ENCODE data around the gene CIB4.

CIB4 gene

DNA sequence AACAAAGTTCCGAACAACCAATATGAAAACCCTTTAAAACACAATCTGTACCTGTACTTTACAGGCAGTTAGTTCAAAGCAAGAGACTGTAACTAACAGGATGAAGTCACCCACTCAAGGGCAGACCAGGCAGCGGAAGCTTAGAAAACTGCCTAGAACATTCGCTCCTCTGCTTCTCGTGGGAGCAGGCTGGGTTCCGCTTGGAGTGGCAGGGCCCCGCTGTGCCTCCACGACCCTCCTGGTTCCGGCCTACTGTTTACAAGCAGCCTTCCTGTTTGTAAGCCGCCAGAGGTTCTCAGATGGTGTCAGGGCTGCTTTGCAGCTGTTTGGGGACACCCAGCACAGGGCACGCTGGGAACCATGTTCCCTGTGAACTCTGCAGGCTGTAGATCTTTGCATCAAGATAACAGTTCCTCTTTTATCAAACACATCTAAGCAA lies 31.3 kb downstream of the CIB4 start:
- FAIRE-seq: no peak
- no peak for DNase-seq (ENCODE audit: insufficient read length, low spot score)

DNA sequence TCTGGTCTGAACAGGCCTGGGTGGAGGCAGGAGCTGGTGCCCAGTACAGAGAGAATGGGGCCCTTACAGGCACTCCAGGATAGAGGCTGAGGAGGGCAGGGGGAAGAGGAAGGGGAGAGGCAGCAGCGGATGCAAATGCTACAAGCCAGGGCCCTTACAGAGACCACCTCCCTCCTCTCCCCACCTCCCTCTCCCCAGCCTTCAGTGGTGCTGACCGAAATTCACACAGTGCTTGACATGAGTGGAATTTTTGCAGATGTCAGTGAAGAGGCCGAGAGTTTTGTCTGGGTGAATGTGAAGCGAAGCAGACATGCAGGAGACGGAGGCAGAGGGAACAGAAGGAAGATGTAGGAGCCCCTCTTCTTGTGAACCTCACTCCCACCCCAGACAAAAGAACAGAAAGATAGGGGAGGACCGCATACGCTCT lies 31.9 kb downstream of the CIB4 start:
- DNase-seq (ENCODE audit: insufficient read length, low spot score) (no peak), FAIRE-seq (no peak)

GRCh38 chr2:26608557-26608956 lies 32.6 kb downstream of the CIB4 start:
- no peak for DNase-seq (ENCODE audit: insufficient read length, low spot score)
- FAIRE-seq: no peak

DNA sequence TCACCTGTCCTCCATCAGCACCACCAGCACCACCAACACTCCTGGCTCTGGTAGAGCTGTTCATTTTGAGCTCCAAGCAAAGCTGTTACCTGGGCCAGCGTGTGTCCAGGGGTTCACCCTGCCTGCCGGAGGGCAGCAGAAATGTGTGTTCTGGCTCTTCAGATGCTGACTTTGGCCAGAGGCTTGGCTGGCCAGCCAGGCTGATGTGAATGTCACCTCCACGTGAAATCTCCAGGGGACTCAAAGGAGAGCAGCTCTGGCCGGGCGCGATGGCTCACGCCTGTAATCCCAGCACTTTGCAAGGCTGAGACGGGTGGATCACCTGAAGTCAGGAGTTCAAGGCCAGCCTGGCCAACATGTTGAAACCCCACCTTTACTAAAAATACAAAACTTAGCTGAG lies 33.5 kb downstream of the CIB4 start:
- DNase-seq (ENCODE audit: insufficient read length, low spot score) (no peak), FAIRE-seq (no peak)

DNA sequence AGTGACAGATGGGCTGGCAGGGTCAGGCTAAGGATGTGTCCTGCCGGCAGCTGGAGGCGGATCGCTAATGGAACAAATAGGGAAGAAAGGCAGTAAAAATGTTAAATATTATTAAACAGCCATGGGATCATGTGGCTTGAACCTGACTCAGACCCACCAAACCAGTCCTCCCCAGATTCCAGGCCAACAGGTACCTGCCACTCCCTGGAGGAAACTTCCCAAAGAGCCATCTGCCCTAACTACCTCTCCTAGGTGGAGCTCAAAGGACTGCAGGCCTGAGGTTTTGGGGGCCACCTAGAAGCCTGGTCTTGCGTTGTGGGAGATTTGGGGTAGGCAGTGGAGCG lies 34.3 kb downstream of the CIB4 start:
- FAIRE-seq: no peak

DNA sequence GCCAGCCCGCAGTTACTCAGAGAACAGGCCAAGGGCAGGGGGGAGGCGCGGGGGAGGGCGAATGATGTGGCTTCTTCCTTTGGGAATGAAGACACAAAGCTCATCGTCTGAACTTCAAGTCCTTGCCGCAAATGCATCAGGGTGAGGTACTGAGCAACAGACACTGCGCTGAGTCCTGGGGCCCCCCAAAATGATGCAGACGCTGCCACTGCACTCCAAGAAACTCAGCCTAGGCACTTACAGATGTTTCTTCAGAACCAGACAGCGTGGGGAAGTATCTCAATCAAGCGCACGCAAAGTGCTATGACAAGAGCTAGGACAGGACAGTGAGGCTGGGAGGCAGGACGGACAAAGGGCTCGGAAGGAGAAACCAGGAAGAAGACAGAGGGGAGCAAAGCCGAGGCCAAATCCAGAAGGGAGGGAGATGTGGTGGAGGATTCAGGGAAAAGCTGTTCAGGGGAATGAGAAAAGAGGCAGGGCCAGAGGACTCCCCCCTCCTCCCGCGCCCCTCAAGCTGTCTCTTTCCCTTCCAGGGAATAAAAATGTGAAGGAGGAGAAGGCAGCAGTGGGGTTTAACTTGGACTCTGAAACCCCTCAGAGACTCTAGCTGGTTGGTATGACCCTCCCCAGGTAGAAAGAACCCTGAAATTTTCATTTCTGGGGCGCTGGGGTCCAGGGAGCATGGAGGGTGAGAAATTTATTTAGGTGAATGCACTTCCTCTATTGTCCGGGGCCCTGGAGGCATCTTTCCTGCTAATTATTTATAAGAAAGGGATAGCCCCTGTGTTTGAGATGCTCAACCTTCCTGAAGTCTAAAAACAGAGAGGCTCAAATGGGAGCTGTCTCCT lies 34.9 kb downstream of the CIB4 start:
- no peak for DNase-seq (ENCODE audit: insufficient read length, low spot score)
- FAIRE-seq: no peak

More for the DNA sequence above, 34.3 kb downstream of the CIB4 start:
- no peak for DNase-seq (ENCODE audit: insufficient read length, low spot score)

DNA sequence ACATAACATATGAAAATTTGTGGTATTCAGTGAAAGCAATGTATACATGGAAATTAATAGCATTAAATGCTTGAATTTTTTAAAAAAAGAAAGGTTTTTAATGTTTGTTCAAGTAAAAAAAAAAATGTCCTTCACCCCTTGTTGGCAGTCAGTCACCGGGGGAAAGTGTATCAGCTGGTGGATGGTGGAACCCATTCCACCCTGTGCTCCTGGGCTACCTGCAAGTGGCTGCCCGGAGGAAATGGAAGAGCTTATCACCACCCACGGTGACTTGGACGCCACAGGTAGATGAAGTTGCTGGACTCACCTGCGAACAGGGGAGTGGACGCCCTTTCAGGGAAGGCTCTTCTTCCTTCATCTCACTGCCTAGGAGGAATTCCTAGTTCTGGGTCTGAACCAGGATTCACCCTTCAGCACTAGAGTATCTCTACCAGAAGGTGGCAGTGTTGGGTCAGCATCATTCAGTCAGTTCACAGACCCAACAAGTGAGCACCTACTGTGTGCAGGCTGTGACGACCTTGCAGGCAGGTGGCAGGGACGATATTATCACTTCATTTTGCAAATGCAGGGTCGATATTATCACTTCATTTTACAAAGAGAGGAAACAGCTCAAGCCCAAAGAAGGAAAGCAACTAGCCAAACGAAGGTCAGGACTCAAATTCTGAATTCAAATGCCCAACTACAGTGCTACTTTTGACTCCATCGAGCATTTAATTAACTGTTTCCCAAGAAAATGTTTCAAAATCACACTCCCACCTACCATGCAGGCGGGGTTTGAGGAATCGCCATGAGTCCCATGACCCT lies 35.8 kb downstream of the CIB4 start:
- FAIRE-seq: no peak
- peak; percentile 43 for DNase-seq (ENCODE audit: insufficient read length, low spot score)

GRCh38 chr2:26602575-26602974 lies 38.6 kb downstream of the CIB4 start:
- DNase-seq (ENCODE audit: insufficient read length, low spot score) (no peak), FAIRE-seq (no peak)

DNA sequence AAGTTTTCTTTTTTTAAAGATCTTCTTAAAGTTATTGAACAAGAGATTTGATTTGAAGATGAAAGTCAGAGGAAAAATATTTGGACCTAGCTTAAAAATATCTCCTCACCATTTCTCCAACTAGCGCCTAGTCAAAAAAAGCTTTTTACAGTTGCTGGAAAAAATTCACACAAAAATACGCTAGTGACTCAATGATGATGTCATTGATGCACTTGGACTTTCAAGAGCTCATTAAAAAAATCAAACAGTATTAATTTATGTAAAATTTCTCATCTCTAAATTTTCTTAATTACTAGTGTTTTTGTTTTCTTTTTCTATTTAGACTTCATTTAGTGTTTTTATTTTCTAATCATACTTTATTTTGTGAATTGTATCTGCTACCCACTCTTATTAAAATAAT lies 41.8 kb downstream of the CIB4 start:
- no peak for FAIRE-seq

GRCh38 chr2:26598996-26599373 lies 42.2 kb downstream of the CIB4 start:
- DNase-seq (ENCODE audit: insufficient read length, low spot score) (no peak), FAIRE-seq (no peak)

More for the DNA sequence above, 41.8 kb downstream of the CIB4 start:
- no peak for DNase-seq (ENCODE audit: insufficient read length, low spot score)

- no peak for FAIRE-seq
- DNase-seq (ENCODE audit: insufficient read length, low spot score): no peak
These were observed 42.7 kb downstream of the CIB4 start for GRCh38 chr2:26598336-26598995.

GRCh38 chr2:26597197-26597596 lies 44.0 kb downstream of the CIB4 start:
- FAIRE-seq (no peak), DNase-seq (ENCODE audit: insufficient read length, low spot score) (no peak)

DNA sequence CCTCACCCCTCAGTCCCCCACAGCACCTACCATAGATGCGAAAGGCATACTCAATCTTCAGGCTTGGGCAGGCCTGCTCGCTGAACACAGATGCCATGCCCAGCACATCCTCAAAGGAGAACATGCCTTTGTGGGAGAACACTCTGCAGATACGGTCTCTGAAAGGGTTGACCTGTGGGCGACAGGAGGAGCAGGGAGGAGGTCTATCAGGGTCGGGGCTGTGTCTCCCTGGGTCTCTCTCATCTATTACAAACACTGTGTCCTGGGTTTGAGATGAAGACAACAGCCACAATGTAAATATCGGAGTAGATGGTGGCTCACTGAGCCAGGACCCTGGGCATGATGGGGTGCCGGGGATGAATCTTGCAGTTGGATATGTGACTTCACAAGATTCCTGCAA lies 46.0 kb downstream of the CIB4 start:
- DNase-seq (ENCODE audit: insufficient read length, low spot score): no peak
- FAIRE-seq: no peak

DNA sequence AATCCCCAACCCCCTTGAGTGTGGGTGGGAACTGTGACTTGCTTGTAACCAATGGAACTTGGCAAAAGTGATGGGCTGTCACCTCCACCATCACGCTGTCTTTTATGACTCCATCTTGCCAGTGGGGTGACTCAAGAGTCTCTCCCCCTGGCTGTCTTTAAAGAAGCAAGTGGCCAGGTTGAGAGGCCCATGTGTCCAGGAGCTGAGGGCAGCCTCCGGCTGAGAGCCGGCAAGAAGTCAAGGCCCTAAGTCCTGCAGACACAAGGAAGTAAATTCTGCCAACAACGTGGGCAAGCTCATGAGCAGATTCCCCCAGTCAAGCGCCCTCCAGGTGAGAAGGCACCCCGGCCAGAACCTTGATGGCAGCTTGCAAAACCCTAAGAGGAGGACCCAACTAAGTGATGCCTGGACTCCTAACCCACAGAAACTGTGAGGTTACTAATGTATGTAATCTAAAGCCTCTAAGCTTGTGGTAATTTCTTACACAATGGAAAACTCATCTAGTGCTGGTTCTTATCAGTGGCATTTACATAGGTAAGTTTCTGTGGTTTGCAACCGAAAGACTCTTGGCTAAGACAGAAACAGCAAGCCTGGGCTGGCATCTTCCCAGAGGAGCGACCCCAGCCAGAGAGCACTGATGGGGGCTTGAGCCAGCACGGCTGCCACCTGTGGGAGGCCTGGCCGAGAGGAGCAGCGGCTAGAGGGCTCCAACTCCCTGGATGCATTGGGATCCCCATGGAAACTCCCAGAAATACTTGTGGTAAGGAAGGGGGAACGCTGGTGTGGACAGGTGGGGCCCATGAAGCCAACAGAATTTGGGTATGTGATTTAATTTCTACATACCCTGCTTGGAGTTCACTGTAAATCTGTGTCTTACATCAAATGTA lies 49.3 kb downstream of the CIB4 start:
- no peak for FAIRE-seq
- DNase-seq (ENCODE audit: insufficient read length, low spot score): no peak

GRCh38 chr2:26590980-26591618 lies 50.1 kb downstream of the CIB4 start:
- DNase-seq (ENCODE audit: insufficient read length, low spot score): no peak

DNA sequence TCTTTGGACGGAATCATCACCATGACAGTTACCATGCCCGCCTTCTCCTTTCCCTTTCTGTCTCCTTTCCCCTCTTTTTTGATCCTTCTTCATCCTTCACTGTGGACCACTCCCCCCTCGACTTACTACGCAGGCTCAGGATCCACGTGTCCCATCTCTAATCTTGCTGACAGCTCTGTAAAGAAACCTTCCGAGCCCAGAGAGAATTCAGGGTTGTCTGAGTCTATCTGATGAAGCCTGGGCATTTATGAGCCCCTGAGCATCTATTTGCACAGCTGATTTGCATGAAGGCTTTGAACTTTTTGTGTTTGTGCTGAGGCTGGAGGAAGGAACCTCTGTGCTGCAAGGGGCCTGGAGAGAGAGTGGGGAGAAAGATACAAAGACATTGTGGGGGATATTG lies 50.7 kb downstream of the CIB4 start:
- no peak for FAIRE-seq
- no peak for DNase-seq (ENCODE audit: insufficient read length, low spot score)

More at GRCh38 chr2:26590980-26591618, 50.1 kb downstream of the CIB4 start:
- no peak for FAIRE-seq

GRCh38 chr2:26588576-26588975 lies 52.6 kb downstream of the CIB4 start:
- DNase-seq (ENCODE audit: insufficient read length, low spot score): no peak
- no peak for FAIRE-seq

DNA sequence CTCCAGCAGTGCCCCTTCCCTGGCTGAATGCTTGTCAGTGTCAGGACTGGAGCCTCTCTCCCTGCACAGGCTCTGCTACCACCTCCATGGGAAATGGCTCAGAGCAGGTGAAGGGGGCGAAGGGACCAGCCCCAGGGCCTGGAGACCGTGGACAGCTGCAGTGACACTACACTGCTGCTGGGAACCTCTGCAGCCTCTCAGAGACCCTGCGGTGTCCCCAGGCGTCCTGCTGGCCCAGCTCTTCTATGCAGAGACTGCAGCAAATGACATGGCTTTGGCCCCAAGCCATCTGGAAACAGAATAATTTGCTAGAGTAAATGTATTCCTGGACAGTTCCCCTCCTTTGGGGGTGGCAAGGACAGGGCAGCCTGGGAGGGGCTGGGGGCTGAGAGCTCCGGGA lies 53.2 kb downstream of the CIB4 start:
- DNase-seq (ENCODE audit: insufficient read length, low spot score) (no peak), FAIRE-seq (no peak)

- DNase-seq (ENCODE audit: insufficient read length, low spot score): no peak
- no peak for FAIRE-seq
These were observed 55.2 kb downstream of the CIB4 start for GRCh38 chr2:26585966-26586365.

DNA sequence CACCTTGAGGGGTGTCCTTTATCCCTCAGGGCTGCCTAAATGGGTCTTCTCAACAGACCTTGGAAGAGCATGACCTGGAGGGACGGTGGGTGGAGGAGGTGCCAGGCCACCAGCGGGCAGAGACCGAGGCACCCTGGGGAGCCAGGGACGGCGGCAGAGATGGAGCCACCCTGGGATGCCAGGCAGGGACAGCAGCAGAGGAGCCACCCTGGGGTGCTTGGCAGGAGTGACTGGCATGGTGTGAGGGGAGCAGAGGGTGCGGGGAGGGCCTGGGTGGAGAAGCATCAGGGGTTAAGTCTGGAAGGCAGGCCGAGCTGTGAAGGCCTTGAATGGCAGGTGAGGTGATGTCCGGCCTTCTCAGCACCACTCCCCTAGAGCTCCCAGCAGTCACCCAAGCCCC lies 56.1 kb downstream of the CIB4 start:
- DNase-seq (ENCODE audit: insufficient read length, low spot score) (no peak), FAIRE-seq (no peak)
